Endothelial cell (in vitro differentiated cells): ENCODE measurements around the gene MIA. TPM values are rescaled to one million over a fixed set of nuclear protein-coding genes. Genes with fewer than 3 reads are reported as not detected.
"Not testable (repeated sequence)": the region's sequence is repeated elsewhere in the genome, so short reads cannot be mapped to it uniquely, and the experiment has no call there.

ENCODE experiments used
- DNase-seq: peaks from one replicate; pipeline ENCODE4 v3.0.0; 2021; ENCODE audit warnings: low spot score
- H3K27ac Mint-ChIP-seq: one replicate; pipeline ENCODE4 v1.8.0; 2021; ENCODE audit warnings: mixed read lengths, inconsistent platforms; ENCODE audit not compliant: unreplicated experiment
- H3K27me3 Mint-ChIP-seq: one replicate; pipeline ENCODE4 v1.8.0; 2021; ENCODE audit warnings: mild to moderate bottlenecking, moderate library complexity, mixed read lengths, inconsistent platforms; ENCODE audit not compliant: unreplicated experiment
- H3K36me3 Mint-ChIP-seq: one replicate; pipeline ENCODE4 v1.8.0; 2021; ENCODE audit warnings: mild to moderate bottlenecking, low read depth, mixed read lengths, inconsistent platforms; ENCODE audit not compliant: unreplicated experiment
- H3K4me1 Mint-ChIP-seq: one replicate; pipeline ENCODE4 v1.8.0; 2021; ENCODE audit warnings: mild to moderate bottlenecking, mixed read lengths, inconsistent platforms; ENCODE audit not compliant: unreplicated experiment
- H3K4me3 Mint-ChIP-seq: one replicate; pipeline ENCODE4 v1.8.0; 2021; ENCODE audit warnings: mild to moderate bottlenecking, mixed read lengths, inconsistent platforms; ENCODE audit not compliant: unreplicated experiment
- H3K9me3 Mint-ChIP-seq: one replicate; pipeline ENCODE4 v1.8.0; 2021; ENCODE audit warnings: mixed read lengths, inconsistent platforms; ENCODE audit not compliant: unreplicated experiment
- total RNA-seq: library from RNA; stranded (reverse); fragmentation: NEBNext Ultra II Directional; extraction: Animal tissue kit (Norgen Biotek cat#: 25700); gene quantifications from one replicate; pipeline ENCODE4 v1.2.1, GENCODE V29; 2021; ENCODE audit not compliant: unreplicated experiment
- TF ChIP-seq, protein P1 (sequence below): fragments of 200-600 bp; sonication (generic); IDR thresholded peaks from one replicate; pipeline ENCODE4 v1.5.0; 2021; ENCODE audit warnings: antibody characterized with exemption; ENCODE audit not compliant: unreplicated experiment

The MIA gene
- total RNA-seq, 1 donor from 2014 or later: not detected

DNA sequence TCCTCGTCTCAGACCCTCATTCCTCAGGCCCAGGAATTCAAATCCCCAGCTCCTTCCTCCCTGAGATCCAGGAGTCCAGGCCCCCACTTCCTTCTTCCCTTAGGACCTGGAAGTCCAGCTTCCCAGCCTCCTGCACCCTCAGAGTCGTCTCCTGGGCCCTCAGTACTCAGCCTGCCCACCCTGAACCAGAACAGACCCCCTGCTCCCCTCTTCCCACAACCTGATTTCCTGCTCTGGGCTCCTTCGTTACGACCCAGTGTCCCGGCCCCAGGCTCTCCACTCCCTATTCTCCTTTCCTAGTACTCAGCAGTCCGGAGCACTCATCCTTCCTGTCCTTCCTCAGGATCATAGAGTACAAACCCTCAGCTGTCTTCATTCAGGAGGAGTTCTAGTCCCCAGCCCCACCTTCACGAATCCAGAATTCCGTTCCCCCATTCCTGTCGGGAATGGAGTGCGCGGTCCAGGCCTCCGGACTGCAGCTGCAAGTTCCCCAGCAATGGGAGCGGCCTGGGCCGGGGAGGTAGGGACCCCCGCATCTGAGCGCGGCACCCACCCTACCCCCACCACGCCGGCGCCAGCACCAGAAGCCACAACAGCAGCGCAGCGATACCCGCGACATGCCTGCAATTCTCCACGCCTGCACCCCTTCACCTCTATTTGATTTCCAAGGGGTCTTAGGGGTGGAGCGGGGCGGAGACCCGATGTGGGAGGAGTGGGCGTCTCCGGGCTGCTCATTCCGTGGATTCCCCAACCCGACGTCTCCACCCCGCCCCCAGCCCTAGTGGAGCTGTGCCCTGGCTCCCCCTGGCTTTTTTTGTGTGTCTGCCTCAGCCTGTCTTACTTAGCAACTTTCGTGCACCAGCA, 36.4 kb downstream of the MIA start:
- Mint-ChIP-seq H3K4me3 (peak overlapping the region; percentile 88), H3K4me1 (peaks cover 36% of the 10 kb centered on the region), H3K27me3 (peaks cover 20% of the 10 kb centered on the region), H3K36me3 (no peaks in the 10 kb centered on the region), H3K27ac (peak overlapping the region; percentile 89), H3K9me3 (no peaks in the 10 kb centered on the region)
- TF ChIP-seq, protein P1, sequence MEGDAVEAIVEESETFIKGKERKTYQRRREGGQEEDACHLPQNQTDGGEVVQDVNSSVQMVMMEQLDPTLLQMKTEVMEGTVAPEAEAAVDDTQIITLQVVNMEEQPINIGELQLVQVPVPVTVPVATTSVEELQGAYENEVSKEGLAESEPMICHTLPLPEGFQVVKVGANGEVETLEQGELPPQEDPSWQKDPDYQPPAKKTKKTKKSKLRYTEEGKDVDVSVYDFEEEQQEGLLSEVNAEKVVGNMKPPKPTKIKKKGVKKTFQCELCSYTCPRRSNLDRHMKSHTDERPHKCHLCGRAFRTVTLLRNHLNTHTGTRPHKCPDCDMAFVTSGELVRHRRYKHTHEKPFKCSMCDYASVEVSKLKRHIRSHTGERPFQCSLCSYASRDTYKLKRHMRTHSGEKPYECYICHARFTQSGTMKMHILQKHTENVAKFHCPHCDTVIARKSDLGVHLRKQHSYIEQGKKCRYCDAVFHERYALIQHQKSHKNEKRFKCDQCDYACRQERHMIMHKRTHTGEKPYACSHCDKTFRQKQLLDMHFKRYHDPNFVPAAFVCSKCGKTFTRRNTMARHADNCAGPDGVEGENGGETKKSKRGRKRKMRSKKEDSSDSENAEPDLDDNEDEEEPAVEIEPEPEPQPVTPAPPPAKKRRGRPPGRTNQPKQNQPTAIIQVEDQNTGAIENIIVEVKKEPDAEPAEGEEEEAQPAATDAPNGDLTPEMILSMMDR: no peak
- no peak for DNase-seq

DNA sequence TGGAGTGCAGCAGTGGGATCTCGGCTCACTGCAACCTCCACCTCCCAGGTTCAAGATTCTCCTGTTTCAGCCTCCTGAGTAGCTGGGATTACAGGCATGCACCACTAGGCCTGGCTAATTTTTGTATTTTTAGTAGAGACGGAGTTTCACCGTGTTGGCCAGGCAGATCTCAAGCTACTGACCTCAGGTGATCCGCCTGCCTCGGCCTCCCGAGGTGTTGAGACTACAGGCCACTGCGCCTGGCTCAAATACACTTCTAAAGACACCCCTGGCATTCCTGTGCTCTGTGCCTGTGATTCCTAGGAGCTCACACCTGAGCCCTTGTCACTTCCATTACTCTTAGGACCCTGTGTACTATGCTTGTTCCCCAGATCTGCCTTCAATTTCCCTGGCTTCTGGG, 37.2 kb downstream of the MIA start:
- H3K27me3 Mint-ChIP-seq: peaks cover 20% of the 10 kb centered on the region
- H3K4me1 Mint-ChIP-seq: peaks cover 28% of the 10 kb centered on the region
- not testable (repeated sequence) for H3K36me3 Mint-ChIP-seq, H3K9me3 Mint-ChIP-seq, DNase-seq
- H3K4me3 Mint-ChIP-seq: peak overlapping the region; percentile 73
- H3K27ac Mint-ChIP-seq: peak overlapping the region; percentile 86

DNA sequence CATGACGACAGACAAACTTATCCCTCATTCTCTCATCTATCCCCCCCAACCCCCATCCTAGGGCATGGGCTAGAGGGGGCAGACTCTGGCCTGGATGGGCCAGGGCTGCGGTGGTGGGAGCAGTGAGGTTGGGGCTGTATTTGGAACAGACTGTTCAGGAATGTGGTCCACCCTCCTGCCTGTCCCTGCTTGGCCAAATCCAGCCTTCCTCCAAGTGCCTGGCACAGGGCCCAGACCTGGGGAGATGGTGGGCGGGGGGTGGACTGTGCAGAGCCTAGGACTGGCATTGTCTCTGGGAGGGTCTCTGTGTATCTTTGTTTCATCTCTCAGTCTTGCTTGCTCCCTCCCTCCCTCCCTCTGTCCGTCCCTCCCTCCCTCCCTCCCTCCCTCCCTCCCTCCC, 37.9 kb downstream of the MIA start:
- peak overlapping the region; percentile 67 for H3K4me3 Mint-ChIP-seq
- no peaks in the 10 kb centered on the region for H3K36me3 Mint-ChIP-seq
- no peak for DNase-seq
- TF ChIP-seq, protein P1: no peak
- H3K4me1 Mint-ChIP-seq: peaks cover 24% of the 10 kb centered on the region
- peaks cover 19% of the 10 kb centered on the region for H3K27me3 Mint-ChIP-seq
- peak overlapping the region; percentile 74 for H3K27ac Mint-ChIP-seq
- H3K9me3 Mint-ChIP-seq: no peaks in the 10 kb centered on the region

DNA sequence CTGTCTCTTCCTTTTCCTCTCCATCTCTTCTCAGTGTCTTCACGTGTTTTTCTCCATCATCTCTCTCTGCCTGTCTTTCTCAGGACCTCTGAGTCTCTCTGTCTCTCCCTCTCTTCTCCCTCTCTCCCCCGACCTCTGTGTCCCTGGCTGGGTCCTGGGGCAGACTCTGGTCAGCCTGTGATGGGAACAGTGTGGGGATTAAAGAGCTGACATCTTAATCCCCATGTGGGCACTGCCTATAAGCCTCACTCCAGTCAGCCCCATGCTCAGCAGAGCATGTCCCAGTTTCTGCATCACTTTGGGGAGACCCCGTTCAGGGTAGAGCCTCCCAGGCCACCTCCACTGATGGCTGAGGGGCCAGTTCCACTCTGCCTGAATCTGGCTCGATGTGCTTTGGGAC, 39.9 kb downstream of the MIA start:
- H3K4me3 Mint-ChIP-seq: no peak overlapping the region
- H3K36me3 Mint-ChIP-seq: no peaks in the 10 kb centered on the region
- H3K27ac Mint-ChIP-seq: no peak overlapping the region
- peaks cover 20% of the 10 kb centered on the region for H3K4me1 Mint-ChIP-seq
- TF ChIP-seq, protein P1: no peak
- H3K27me3 Mint-ChIP-seq: peaks cover 24% of the 10 kb centered on the region
- no peaks in the 10 kb centered on the region for H3K9me3 Mint-ChIP-seq
- no peak for DNase-seq

DNA sequence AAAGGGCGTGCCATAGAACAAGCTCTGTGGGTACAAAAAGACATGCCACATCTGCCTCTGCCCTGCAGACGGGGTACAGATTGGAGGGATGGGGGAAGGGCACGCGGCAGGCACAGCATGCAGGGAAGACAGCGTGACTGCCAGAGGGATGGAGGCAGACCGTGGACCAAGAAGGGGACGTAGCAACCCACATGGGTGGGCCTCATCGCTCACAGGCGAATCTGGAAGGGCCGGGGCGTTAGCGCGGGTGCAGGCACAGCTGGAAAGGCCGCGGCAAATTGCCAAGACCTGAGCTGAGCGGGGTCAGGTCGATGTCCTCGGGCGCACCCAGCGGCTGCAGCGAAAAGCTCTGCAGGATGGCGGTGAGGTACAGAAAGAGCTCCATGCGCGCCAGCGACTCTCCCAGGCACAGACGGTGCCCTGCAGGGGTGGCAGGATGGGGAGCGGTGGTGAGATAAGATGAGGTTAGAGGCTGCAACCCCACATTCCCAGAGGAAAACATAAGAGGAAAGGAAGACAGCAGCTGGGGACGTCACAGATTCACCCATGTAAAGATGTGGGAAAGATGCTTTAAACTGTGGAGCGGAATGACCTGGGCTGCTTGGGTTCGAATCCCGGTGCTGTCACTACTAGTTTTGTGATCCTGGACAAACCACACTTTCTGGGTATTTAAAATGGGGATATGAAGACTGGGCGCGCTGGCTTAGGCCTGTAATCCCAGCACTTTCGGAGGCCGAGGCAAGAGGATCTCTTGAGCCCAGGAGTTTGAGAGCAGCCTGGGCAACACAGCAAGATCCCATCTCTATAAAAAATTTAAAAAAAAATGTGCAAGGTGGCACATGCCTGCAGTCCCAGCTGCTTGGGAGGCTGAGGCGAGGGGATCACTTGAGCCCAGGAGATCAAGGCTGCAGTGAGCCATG, 43.4 kb downstream of the MIA start:
- H3K4me1 Mint-ChIP-seq: peaks cover 22% of the 10 kb centered on the region
- not testable (repeated sequence) for H3K36me3 Mint-ChIP-seq, H3K9me3 Mint-ChIP-seq, H3K27ac Mint-ChIP-seq
- peak; percentile 47 for DNase-seq
- H3K27me3 Mint-ChIP-seq: peaks cover 12% of the 10 kb centered on the region
- peak overlapping the region; percentile 75 for H3K4me3 Mint-ChIP-seq
